HepG2 (cell line): ENCODE measurements around the gene MAPK11. TPM values are rescaled to one million over a fixed set of nuclear protein-coding genes. Genes with fewer than 3 reads are reported as not detected.

ENCODE experiments used
- CREM ChIP-seq, 2 experiments: sonication (generic) in 1 of 2; formaldehyde crosslinking in 1 of 2; IDR thresholded peaks; 2 replicates each; pipeline versions ENCODE4 v1.4.0 to v1.6.1; 2016 to 2020; ENCODE audit warnings: antibody characterized with exemption in 1 of 2, mild to moderate bottlenecking in 1 of 2, missing genetic modification reagents in 1 of 2
- DNMT3B ChIP-seq: conservative IDR thresholded peaks from 2 replicates; pipeline ENCODE4 v1.6.1; 2016; ENCODE audit warnings: missing biosample characterization, control low read depth
- HOMEZ ChIP-seq: IDR thresholded peaks from 2 replicates; pipeline ENCODE4 v1.6.1; 2016; ENCODE audit warnings: low read depth
- NCOA1 ChIP-seq: sonication (generic); formaldehyde crosslinking; IDR thresholded peaks from 2 replicates; pipeline ENCODE4 v1.9.0; 2021; ENCODE audit warnings: missing genetic modification reagents
- NFYC ChIP-seq: IDR thresholded peaks from 2 replicates; pipeline ENCODE4 v1.6.1; 2016; ENCODE audit warnings: missing genetic modification reagents, missing compliant biosample characterization
- PITX1 ChIP-seq: sonication (generic); formaldehyde crosslinking; IDR thresholded peaks from 2 replicates; pipeline ENCODE4 v1.5.1; 2020; ENCODE audit warnings: mild to moderate bottlenecking, missing genetic modification reagents
- PPARG ChIP-seq: conservative IDR thresholded peaks from 2 replicates; pipeline ENCODE4 v1.6.1; 2016; ENCODE audit warnings: missing biosample characterization, missing genetic modification reagents
- SP2 ChIP-seq: sonication (generic); formaldehyde crosslinking; IDR thresholded peaks from 2 replicates; pipeline ENCODE4 v1.5.1; 2020; ENCODE audit warnings: mild to moderate bottlenecking, missing genetic modification reagents
- TEAD2 ChIP-seq: sonication (generic); formaldehyde crosslinking; IDR thresholded peaks from 2 replicates; pipeline ENCODE4 v1.9.0; 2021; ENCODE audit warnings: missing genetic modification reagents
- TFE3 ChIP-seq: IDR thresholded peaks from 2 replicates; pipeline ENCODE4 v1.6.1; 2016
- ZNF335 ChIP-seq: sonication (generic); formaldehyde crosslinking; IDR thresholded peaks from 2 replicates; pipeline ENCODE4 v1.4.0; 2020; ENCODE audit warnings: missing genetic modification reagents
- ZNF33A ChIP-seq: sonication (generic); formaldehyde crosslinking; IDR thresholded peaks from 2 replicates; pipeline ENCODE4 v1.5.1; 2020; ENCODE audit warnings: missing genetic modification reagents, mild to moderate bottlenecking, moderate library complexity, borderline replicate concordance
- ZNF703 ChIP-seq: sonication (generic); formaldehyde crosslinking; IDR thresholded peaks from 2 replicates; pipeline ENCODE4 v1.5.1; 2020; ENCODE audit warnings: missing genetic modification reagents, mild to moderate bottlenecking, moderate library complexity, borderline replicate concordance
- ZSCAN5A ChIP-seq: sonication (generic); formaldehyde crosslinking; IDR thresholded peaks from 2 replicates; pipeline ENCODE4 v1.8.0; 2022; ENCODE audit warnings: mild to moderate bottlenecking, missing genetic modification reagents, borderline replicate concordance
- polyA plus RNA-seq, 8 experiments: library from polyadenylated mRNA; depleted of rRNA in 3 of 8; stranded (reverse) in 7 of 8; unstranded in 1 of 8; fragments of >200 nt; fragmentation: Illumina TruSeq in 4 of 8; extraction: Trizol in 4 of 8; gene quantifications; 2 replicates each; pipeline versions ENCODE4 v1.2.1 to v1.2.3, GENCODE V29; 2011 to 2016; ENCODE audit warnings: low read depth in 4 of 8, missing spikeins in 1 of 8, mixed read lengths in 1 of 8; ENCODE audit not compliant: insufficient read depth in 1 of 8
- total RNA-seq, 5 experiments: library from RNA; depleted of rRNA; stranded (reverse); fragments of >200 nt; fragmentation: Illumina TruSeq; extraction: Trizol; gene quantifications; 2 replicates each; pipeline ENCODE4 v1.2.3, GENCODE V29; 2016; ENCODE audit warnings: low read depth in 1 of 5
- TF ChIP-seq, protein P1 (sequence below): sonication (generic); formaldehyde crosslinking; conservative IDR thresholded peaks from 2 replicates; pipeline ENCODE4 v1.4.0; 2020; ENCODE audit warnings: missing genetic modification reagents
- TF ChIP-seq, protein P2 (sequence below): sonication (generic); formaldehyde crosslinking; IDR thresholded peaks from 2 replicates; pipeline ENCODE4 v1.4.0; 2020; ENCODE audit warnings: missing genetic modification reagents, borderline replicate concordance
- TF ChIP-seq, protein P3 (sequence below): sonication (generic); formaldehyde crosslinking; IDR thresholded peaks from 2 replicates; pipeline ENCODE4 v1.8.0; 2022; ENCODE audit warnings: missing genetic modification reagents, mild to moderate bottlenecking, inconsistent platforms, borderline replicate concordance

Gene MAPK11
- total and polyA plus RNA-seq, 2 of the 13 experiments (the other 11 are each of a cell fraction or from before 2014, with no cell fraction given): 0.15 to 0.17 TPM

GRCh38 chr22:50293441-50294318, 23.5 kb upstream of the MAPK11 start (continued):
- TF ChIP-seq, protein P1, sequence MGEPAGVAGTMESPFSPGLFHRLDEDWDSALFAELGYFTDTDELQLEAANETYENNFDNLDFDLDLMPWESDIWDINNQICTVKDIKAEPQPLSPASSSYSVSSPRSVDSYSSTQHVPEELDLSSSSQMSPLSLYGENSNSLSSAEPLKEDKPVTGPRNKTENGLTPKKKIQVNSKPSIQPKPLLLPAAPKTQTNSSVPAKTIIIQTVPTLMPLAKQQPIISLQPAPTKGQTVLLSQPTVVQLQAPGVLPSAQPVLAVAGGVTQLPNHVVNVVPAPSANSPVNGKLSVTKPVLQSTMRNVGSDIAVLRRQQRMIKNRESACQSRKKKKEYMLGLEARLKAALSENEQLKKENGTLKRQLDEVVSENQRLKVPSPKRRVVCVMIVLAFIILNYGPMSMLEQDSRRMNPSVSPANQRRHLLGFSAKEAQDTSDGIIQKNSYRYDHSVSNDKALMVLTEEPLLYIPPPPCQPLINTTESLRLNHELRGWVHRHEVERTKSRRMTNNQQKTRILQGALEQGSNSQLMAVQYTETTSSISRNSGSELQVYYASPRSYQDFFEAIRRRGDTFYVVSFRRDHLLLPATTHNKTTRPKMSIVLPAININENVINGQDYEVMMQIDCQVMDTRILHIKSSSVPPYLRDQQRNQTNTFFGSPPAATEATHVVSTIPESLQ (CRISPR knock-in tag): no peak; the same call in 1 of the 2 replicates
- TF ChIP-seq HOMEZ (CRISPR knock-in tag): no peak
- TF ChIP-seq SP2 (CRISPR knock-in tag): no peak; the same call in 1 of the 2 replicates
- TF ChIP-seq PITX1: peak; percentile 76
- peak; percentile 93 for TF ChIP-seq TFE3 (CRISPR knock-in tag)
- TF ChIP-seq DNMT3B (CRISPR knock-in tag): no peak
- TF ChIP-seq, protein P2, sequence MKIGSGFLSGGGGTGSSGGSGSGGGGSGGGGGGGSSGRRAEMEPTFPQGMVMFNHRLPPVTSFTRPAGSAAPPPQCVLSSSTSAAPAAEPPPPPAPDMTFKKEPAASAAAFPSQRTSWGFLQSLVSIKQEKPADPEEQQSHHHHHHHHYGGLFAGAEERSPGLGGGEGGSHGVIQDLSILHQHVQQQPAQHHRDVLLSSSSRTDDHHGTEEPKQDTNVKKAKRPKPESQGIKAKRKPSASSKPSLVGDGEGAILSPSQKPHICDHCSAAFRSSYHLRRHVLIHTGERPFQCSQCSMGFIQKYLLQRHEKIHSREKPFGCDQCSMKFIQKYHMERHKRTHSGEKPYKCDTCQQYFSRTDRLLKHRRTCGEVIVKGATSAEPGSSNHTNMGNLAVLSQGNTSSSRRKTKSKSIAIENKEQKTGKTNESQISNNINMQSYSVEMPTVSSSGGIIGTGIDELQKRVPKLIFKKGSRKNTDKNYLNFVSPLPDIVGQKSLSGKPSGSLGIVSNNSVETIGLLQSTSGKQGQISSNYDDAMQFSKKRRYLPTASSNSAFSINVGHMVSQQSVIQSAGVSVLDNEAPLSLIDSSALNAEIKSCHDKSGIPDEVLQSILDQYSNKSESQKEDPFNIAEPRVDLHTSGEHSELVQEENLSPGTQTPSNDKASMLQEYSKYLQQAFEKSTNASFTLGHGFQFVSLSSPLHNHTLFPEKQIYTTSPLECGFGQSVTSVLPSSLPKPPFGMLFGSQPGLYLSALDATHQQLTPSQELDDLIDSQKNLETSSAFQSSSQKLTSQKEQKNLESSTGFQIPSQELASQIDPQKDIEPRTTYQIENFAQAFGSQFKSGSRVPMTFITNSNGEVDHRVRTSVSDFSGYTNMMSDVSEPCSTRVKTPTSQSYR: peak; percentile 35; the same call in 1 of the 2 replicates
- TF ChIP-seq ZNF335 (CRISPR knock-in tag): peak; percentile 78; the same call in 1 of the 2 replicates
- peak; percentile 89; the same call in 1 of the 2 replicates for TF ChIP-seq NCOA1 (CRISPR knock-in tag)
- TF ChIP-seq ZNF703 (CRISPR knock-in tag): no peak
- no peak for TF ChIP-seq TEAD2
- TF ChIP-seq, protein P3, sequence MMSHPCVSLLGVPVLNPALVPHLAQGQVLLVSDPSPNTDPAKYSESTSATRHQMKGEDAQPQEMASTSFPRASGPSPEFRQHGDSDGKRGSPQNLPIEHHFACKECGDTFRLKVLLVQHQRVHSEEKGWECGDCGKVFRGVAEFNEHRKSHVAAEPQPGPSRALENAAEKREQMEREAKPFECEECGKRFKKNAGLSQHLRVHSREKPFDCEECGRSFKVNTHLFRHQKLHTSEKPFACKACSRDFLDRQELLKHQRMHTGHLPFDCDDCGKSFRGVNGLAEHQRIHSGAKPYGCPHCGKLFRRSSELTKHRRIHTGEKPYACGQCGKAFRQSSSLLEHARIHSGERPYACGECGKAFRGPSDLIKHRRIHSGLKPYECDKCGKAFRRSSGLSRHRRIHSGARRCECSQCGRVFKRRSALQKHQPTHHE: no peak
- no peak; the same call in 1 of the 2 replicates for TF ChIP-seq NFYC (CRISPR knock-in tag)
- no peak for TF ChIP-seq ZSCAN5A (CRISPR knock-in tag)
- TF ChIP-seq PPARG (CRISPR knock-in tag): peak; percentile 51; the same call in 1 of the 2 replicates
- TF ChIP-seq CREM (IDR thresholded peaks at IDR 0.05): 0 out of 2 replicates have a peak, but pooled peaks have one; percentile 49
- no peak for TF ChIP-seq CREM (CRISPR knock-in tag; IDR thresholded peaks at IDR 0.05)
- 0 out of 2 replicates have a peak, but pooled peaks have one; percentile 61 for TF ChIP-seq ZNF33A (CRISPR knock-in tag)
